Stimulated activated CD8-positive, alpha-beta memory T cell treated with anti-CD3 and anti-CD28 coated beads, Interleukin-15, amount 100 ng/mL, for 48 hours (primary cell): ENCODE data around the gene TM9SF4.
"Not testable (repeated sequence)": the region's sequence is repeated elsewhere in the genome, so short reads cannot be mapped to it uniquely, and the experiment has no call there.

Source experiments
- DNase-seq, 2 donors: peaks; one replicate each; pipeline ENCODE4 v3.0.0-alpha.2; 2020; ENCODE audit warnings: low read depth in 2 of 2

TM9SF4 gene

DNA sequence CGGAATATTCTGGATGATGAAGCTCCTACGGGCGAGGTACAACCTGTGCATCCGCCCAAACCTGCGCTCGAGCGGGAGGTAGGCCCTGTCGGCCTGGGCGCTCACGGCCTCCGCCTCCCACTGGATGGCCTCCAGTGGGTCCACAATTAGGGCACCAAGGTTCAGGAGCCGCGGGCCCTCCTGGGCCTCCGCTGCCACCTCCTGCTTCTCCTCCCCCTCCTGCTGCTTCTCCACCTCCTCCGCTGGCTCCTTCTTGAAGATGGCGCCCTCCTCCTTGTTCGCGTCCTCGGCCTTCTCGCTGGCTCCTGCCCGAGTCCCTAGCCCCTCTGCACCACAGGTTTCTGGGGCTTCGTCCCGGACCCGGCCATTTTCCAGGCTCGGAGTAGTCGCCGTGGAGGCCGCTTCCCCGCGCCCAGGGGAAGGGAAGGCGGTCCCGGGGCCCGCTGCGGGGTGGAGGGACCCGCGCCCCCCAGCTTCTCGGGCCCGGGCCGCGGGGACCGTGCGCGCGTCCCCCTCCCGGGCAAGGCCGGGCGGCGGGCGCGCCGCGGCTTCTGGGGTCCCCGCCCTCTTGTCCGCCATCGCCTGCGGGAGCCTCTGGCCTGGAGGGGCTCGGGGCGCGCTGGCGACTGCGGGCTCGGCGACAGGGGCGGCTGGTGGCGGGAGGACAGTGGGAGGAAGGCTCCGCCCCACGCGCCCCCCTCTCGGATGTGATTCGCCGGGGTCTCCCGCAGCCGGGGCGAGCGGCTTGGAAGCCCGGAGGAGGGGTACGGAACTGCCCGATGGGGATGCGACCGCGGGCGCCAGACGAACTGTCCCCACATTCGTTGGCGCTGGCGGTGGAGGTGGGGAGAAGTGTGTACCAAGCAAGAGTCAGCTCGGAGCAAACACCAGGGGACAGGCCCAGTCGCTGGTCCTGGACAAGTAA, 80.4 kb downstream of the TM9SF4 start:
- peak in 1 of 2 donors; percentile 41 for DNase-seq

DNA sequence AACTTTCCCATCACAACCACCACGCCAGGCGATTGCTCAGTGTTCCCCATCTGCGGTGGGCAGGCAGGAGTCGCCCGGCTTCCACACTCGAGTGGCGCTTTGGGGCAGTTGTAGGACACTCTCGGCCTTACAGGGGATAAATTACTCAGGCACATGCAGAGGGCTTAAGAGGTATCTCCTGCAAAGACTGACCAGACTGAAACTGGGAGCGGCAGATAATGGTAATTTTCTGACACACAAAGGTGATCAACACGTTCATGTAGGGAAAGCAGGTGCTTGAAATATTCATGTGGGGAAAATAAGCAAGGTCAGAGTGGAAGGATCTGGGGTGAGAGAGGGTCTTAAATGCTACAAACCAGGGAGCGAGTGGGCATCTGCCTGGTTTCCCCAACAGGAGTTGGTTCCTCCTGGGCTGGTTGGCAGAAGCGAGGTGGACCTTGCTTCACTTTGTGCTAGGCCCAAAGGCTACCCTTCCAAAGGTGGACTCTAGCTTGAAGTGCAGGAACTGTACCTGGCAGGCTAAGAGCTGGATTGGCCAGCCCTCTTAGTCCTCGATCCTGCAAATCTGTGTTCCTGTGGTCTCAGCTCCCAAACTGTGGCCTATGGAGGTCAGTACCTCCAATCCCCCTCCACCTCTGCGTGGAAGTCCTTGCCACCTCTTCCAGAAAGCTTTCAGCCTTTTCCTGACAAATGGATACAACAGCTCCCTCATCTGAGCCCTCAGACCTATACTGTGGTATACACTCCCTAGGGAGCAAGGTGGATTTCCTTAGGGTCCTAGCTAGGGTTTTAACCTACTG, 81.3 kb downstream of the TM9SF4 start:
- no peak for DNase-seq

DNA sequence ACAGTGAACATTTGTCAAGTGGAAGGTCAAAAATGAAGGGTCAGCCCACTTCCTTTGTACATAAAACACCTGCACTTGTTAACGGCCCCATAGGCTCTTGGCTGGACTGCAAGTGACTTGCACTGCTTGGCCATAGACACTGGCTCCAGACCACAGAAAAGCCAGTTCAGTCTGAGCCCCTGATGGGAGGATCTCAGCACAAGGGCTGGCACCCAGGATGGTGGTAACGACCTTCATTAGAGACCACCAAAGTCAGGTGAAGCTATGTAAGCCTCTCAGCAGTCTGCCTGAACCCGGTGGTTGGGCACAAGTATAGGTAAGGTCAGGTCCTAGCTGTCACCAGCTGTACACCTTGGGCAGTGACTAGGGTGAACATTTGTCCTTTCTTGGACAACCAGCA, 81.9 kb downstream of the TM9SF4 start:
- no peak for DNase-seq

DNA sequence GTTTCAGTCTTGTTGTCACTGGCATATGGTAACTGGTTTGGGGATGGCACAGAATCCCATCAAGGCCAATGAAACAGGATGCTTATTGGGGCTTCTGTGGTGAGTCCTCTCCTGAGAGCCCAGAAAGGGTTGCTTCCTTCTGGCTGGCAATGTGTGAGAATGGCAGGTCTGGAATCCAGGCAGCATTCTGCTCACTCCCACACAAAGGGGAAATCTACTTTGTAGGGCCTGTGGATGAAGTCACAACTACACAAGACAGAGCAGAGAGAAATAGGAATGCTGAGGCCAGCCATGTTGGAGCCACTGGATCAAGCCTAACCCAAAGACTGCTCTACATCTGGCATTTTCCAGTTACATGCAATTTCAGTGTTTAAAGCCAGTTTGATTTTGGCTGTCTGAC, 82.4 kb downstream of the TM9SF4 start:
- DNase-seq, result no peak

DNA sequence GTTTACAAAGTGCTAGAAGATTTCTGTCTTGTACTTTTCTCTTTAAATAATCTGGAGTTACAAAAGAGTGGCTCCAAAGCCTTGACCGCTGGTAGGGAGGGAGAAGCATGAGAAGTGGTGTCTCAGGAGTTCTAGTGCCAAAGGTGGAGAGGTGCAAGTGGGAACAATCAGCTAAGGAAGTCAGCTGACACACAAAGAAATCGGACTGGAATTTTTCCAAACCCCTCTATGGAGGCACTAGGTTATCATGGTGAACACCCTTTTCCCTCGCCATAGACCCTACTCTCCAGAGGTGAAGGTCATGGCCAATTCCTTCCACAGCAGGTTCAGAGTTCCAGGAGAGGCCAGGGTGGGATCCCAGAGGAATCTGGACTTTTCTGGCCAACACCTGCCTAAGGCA, 83.2 kb downstream of the TM9SF4 start:
- DNase-seq, result no peak

DNA sequence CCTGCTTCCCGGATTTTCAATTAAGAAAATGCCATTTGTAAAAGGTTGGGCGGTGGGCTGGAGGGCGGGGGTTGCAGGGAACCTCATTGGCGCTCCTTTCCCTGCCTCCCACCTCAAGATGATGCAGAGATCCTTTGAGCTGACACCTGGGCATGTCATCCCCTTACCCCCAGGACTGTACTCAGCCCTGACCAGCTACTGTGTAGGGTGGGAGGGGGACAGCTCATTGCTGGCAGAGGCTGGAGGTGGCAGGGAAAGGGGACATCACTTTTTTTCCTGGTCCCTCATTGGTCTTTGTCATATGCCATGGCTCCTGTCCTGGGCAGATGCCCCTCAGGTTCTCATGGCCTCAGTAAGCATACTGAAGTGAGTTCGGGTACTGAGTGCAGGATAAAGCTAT, 83.8 kb downstream of the TM9SF4 start:
- not testable (repeated sequence) for DNase-seq

DNA sequence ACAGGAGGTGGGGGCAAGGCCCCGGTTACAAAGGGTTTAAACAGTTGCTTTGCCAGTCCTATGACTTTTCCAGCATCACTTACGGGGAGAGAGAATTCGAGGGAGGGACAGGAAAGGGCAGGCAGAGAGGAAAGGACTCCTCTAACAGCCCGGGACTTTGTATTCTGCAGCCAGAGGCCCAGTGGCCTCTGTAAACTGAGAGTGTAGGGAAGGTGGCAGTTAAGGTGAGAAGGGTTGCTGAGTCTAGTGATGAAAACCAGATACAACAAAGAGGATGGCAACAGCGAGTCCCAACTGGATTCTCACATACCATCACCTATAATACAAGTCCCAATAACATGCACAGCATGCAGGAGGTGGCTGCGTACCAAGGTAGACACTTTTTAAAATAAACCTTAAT, 84.5 kb downstream of the TM9SF4 start:
- DNase-seq, result no peak

DNA sequence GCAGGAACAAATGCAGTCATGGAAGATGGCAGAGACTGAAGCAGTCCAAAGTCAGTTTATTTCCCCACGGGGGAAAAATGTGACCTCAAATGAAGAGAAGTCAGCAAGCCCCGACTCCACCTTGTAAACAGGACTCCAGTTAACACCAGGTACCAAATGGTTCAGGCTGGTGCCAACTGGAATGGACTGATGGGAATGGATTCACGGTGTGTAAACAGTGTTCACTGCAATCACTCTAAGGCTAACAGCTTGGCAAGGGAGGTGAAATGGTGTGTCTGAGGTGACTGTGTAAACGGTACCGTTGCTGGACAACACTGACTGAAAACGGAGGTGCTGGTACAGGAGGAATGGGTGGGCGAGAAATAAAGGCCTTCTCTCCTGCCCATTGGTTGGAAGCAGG, 86.1 kb downstream of the TM9SF4 start:
- DNase-seq, result no peak

DNA sequence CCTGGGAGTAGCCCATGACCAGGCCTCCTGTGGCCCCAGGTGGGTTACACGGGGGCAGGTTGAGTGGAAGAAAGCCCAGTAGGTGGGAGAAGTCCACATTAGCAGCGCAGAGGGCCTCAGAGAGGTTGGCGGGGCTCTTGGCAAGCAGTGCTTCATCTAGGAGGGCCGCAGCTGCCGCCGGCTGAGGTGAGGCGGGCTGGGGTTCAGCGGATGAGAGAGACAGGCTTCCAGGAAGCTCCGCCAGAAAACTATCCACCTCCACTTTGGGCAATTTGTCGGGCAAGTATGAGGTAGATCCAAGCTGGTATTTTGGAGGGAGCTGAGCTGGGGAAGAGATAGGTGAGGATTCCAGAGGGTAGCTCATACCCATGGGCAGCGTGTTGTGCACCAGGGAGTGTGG, 87.1 kb downstream of the TM9SF4 start:
- not testable (repeated sequence) for DNase-seq

DNA sequence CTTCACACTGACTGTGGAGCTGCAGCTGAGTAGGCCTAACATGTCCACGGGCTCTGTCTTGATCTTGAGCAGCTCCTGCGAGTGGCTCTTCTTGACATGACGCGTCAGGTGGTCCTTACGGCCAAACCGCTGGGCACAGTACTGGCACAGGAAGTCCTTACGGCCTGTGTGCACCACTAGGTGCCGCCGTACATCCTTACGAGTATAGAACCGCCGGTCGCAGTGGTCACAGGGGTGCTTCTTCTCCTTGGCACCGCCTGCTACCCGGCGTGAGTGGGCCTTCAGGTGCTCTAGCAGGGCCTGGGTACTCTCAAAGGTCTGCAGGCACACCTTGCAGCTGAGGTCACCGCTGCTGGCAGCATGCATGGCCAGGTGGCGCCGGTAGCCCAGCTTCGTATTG, 87.6 kb downstream of the TM9SF4 start:
- DNase-seq, result not testable (repeated sequence)

DNA sequence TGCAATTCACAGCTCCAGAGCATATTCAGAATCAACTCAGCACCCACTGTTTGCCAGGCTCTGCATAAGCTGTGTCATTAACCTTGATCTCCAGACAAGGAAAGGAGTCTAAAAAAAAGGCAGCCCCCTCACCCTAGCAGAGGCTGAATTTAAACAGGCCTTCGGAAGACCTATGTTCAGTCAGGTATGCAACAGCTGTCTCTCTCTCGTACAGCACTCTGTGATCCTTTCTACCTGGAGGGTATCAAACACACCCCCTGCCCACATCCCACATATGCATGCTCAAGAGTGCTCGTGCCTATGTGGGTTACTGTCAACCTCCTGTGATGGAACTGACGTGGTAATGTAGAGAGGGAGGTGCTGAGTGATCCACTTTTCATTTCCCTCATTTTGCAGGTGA, 89.5 kb downstream of the TM9SF4 start:
- no peak for DNase-seq

DNA sequence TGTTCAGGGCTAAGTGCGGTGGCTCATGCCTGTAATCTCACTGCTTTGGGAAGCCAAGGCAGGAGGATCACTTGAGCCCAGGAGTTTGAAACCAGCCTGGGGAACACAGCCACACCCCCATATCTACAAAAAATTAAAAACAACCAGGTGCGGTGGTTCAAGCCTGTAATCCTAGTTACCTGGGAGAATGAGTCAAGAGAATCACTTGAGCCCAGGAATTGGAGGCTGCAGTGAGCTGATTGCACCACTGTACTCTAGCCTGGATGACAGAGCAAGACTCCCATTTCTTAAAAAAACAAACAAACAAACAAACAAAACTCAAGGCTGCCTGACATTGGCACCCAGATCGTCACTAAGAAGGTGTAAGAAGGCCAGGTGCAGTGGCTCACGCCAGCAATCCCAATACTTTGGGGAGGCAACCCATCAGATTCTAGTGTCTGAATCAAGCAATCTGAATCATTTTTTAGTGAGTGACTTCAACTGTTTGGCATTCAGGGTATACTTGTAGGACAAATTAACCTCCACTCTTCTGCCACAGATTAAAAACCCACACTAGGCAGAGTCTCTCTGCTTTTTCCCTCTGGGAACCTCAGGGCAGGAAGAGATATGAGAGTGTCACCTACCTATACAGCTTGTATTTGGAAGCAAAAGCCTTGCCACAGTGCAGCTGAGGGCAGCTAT, 91.9 kb downstream of the TM9SF4 start:
- no peak for DNase-seq

DNA sequence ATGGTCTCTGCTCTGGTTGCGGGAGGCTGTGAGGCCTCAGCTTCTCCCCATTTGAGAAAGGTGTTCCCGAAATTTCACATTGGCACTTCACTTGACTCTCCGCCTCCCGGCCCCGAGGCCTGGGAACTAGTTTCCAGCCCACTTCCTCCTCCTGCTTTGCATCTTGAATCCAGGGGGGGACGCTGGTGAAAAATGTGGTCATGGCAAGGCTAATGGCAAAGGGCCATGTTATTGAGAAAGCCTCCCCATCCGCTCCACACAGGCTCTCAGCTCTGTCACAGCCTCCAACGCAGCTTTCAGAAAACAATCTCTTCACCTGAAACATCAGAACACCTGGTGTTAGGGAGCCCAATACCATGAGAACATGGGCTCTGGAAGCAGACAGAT, 92.5 kb downstream of the TM9SF4 start:
- no peak for DNase-seq

DNA sequence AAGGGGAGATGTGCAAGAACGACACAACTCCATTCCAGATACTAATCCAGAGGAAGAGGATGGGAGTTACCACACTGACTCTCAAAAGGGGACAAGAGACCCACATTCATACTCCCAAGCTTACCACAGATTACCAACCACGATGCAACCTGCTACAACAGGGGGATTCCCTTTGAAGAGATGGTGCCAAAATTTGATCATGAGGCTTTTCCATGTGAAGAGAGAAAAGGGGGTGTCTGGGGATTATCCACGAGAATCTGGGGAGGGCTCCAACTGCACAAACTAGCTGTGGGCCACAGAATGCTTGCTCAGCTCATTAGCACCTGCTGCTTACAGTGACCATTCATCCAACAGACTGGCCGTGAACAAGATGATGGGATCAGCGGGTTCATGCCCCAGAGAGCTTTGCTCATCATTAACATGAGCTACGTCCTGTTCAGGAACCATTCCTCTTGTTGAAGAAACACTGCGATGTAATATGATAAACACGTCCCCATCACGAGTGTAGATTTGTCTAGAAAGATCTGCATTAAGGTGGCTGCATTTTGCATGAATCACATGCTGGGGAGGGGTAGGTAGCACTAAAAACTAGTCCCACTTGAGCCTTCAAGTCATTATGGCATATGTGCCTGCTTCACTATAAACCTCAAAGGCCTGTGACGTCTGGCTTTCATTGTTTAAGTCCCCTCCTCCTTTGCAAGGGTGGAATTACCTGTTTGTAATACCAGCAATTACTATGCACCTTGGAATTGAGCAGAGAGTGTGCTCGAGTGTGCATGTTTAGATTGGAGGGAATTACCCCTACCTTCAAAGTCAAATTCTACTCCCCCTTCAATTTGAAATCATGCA, 94.1 kb downstream of the TM9SF4 start:
- DNase-seq, result no peak

DNA sequence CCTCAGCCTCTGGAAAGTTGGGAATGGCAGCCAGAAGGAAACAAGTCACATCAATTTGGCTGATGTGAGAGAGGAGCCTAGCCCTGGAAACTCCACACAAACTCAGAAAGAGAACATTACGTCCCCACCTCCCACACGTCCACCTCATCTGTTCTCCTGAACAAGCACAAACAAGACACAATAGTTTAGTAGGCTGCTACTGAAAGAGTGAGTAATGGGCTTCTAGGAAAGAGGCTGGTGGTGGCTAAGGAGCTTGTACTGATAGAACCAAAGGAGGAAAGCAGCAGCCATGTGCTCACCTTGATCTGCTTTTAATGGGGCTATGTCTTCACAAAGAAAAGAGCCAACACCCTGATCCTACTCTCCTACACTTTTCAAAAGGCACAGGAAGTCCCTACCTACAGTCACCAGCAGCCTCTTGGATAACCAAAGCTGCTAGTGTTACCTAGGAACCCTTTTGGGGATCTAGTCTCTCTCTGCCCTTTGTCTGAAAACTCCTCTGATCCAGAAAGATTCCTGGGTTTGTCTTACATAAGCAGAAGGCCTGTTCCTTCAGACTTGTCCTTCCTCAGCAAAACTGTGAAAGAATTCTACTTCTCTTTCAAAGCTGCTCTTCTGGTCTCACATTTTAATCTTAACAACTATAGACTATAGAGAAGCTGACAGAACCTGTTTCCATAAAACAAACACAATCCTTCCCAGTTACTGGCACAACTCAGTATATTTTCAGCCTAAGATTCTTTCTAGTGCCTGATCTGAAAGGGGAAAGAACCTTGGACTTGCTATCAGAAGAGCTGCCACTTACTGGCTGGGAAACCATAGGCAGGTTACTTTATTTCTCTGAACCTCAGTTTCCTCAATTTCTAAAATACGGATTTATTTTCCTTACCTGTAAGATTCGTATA, 94.9 kb downstream of the TM9SF4 start:
- DNase-seq, result peak; percentile 67 to 69

DNA sequence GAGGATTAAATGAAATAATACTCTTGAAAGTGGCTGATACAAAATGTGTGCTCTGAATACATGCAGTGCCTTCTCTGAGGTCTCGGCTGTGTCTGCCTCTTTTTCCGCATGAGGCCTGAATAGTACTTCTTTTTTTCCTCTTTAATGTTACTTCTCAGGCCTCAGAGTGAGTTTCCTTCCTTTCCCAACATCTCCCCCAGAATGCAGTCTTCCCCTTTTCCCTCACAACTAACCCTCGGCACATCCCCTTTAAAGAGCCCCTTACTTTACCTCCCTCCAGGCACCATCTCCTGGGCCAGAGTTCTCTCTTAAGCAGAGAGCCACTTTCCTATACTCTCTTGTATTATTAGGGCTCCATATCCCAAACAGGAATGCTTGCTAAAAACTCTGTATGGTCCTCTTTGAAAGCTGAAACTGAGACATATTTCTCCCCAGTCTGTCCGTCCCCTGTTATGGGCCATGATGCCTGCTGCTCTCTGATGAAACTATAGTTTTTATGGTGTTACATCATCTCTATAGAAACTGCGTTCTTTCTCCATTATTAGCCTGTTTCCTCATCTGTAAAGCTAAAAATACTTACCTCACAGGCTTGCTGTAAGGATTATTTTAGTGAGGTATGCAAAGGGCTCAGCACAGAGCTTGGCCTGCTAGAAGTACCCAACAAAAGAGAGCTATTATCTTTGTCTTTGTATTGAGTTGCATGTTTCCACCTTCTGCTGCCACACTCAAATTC, 95.8 kb downstream of the TM9SF4 start:
- no peak for DNase-seq

DNA sequence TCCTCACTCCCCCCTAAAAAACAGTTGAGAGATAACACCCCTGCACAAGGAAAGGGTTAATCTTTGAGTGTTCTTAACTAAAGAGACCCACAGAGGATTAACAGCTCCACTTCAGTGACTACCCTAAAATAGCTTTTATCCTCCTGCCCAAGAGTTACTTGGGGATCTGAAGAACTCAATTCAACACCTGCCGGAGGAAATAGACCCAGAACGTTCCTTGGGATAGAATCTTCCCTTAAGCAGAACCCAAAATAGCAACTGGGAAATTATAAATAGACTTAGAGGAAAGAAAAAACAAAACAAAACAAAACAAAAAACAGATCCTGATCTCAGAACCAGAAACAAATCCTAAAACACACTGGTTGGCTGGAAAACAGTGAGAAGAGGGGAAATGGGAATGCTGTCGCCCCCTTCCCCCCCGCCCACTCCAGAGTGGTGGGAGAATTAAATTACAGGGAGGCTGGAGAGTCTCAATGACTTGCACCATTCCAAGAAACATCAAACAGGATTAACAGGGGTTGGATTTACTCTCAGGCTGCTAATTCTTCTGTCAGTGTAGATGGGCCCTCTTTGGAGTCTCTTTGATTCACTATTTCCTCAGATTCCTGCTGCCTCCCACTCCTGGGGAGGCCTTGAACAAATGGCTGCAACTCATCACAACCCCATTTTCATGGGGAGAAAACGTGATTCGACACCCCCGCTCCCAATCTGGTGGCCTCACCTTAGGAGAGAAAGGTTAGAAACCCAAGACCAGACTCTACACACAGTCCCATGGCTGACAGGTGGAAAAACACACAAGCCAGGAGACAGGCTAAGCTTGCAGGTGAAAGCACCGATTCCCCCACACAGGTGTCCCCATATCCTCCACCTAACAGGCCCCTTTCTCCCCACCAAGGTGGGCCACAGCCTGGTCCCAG, 96.6 kb downstream of the TM9SF4 start:
- no peak for DNase-seq

DNA sequence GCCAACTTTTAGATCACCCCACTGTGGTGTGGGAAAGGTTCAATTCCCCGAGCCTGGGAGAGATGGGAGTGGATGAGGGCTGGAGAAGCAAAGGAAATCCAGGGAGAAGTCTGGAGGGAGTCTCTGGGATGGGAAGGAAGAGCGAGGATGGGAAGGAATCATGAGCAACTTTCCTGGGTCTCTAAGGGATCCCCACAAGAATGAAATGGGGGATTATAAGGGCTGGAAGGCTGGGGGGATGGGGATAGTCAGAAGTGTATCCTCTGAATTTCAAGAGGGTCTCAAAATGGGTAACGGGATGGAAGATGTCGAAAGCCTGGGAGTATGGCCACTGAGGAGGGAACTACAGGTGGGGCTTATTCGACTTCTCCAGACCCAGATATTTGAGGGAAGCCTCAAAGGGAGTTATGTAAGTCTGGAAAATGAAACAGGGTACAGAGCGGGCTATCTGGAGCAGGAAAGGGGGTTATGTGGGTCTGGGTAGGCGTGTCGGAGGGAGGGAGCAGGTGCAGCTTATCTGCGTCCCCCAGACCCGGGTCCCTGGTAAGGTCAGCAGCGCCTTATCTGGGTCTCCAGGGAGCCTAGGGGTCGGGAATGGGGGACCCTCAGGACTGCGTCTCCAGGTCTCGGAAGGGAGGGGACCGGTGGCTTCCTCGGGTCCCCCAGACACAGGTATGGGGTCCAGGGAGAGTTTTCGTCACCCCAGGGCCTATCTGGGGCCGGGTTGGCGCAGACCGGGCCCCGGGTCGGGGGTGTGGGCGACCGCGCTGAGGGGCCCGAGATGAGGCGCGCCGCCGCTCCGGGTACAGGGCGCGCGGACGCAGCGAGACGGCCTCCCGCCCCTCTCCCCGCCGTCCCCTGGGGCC, 97.5 kb downstream of the TM9SF4 start:
- DNase-seq, result no peak
